ENCODE data around the gene RAN. TPM values are rescaled to one million over a fixed set of nuclear protein-coding genes. Genes with fewer than 3 reads are reported as not detected.

Gene RAN
- total RNA-seq, 1 experiment from 2014 or later: 1,968 TPM

GRCh38 chr12:130876758-130877157, 4.9 kb downstream of the RAN start:
- H3K23ac ChIP-seq (ENCODE audit: insufficient read length, low read depth, low read length): no peak overlapping the region
- H3K18ac ChIP-seq (ENCODE audit: insufficient read length, low read depth, low read length): no peak overlapping the region
- no peak overlapping the region for H2AK5ac ChIP-seq (ENCODE audit: insufficient read length, low read length)
- H2AFZ ChIP-seq (ENCODE audit: low read length): no peak overlapping the region
- H4K5ac ChIP-seq (ENCODE audit: insufficient read length, low read depth, low read length): no peak overlapping the region
- no peak for TF ChIP-seq CTCF (conservative IDR thresholded peaks at IDR 0.05)
- no peaks in the 10 kb centered on the region; the same call in 1 of the 2 replicates for H3K27me3 Mint-ChIP-seq (ENCODE audit: low read depth)
- no peak overlapping the region for H4K91ac ChIP-seq (ENCODE audit: insufficient read length, low read depth, low read length)
- no peak overlapping the region for H3T11ph ChIP-seq (ENCODE audit: low read length)
- no peak overlapping the region for H2BK12ac ChIP-seq (ENCODE audit: insufficient read length, low read depth, low read length)
- no peaks in the 10 kb centered on the region for H3K9me3 ChIP-seq (ENCODE audit: control insufficient read depth, low read depth, low read length)
- H3K4me1 Mint-ChIP-seq: peaks cover 55 to 61% of the 10 kb centered on the region in 2 experiments
- H2BK15ac ChIP-seq (ENCODE audit: low read depth, low read length): no peak overlapping the region
- H3K79me2 ChIP-seq (ENCODE audit: insufficient read depth, low read length): peaks cover 13% of the 10 kb centered on the region; the same call in 1 of the 2 replicates
- no peak overlapping the region for H2BK120ac ChIP-seq (ENCODE audit: low read depth, low read length, poor library complexity, severe bottlenecking)
- no peak overlapping the region for H2BK20ac ChIP-seq (ENCODE audit: low read depth, low read length, poor library complexity, severe bottlenecking)
- H3K23me2 ChIP-seq (ENCODE audit: insufficient read length, low read depth, low read length, poor library complexity, severe bottlenecking): peaks cover 7% of the 10 kb centered on the region
- H3K27me3 ChIP-seq (ENCODE audit: insufficient read depth, low read length): no peaks in the 10 kb centered on the region
- no peak overlapping the region; a peak in 1 of 5 replicates for H3K4me3 Mint-ChIP-seq
- DNase-seq: no peak
- no peak overlapping the region for H3K14ac ChIP-seq (ENCODE audit: insufficient read depth, low read length)
- H3K79me1 ChIP-seq (ENCODE audit: insufficient read depth, low read depth, low read length, poor library complexity, severe bottlenecking): no peaks in the 10 kb centered on the region
- peaks cover 0 to 2% of the 10 kb centered on the region in 2 experiments; a peak in 1 of 5 replicates for H3K9me3 Mint-ChIP-seq
- WGBS (ENCODE audit: extremely low coverage, insufficient read length, low lambda C conversion rate): no CpG with 5 or more reads among the region's 3 CpGs
- no peak overlapping the region for H4K8ac ChIP-seq (replicated peaks; ENCODE audit: insufficient read length, low read depth, low read length)
- H3K36me3 Mint-ChIP-seq (ENCODE audit: insufficient read depth in 1 of 3, low read depth in 3 of 3): peaks cover 43 to 55% (median 52%) of the 10 kb centered on the region in 3 experiments
- peaks cover 2% of the 10 kb centered on the region; the same call in 1 of the 2 replicates for H3K4me1 ChIP-seq (ENCODE audit: insufficient read depth, low read length)
- H3K56ac ChIP-seq (ENCODE audit: insufficient read length, low read depth, low read length): no peak overlapping the region
- no peak overlapping the region for H3K9ac ChIP-seq (ENCODE audit: extremely low read depth, insufficient read length, low read length)
- peaks cover 7% of the 10 kb centered on the region for H4K20me1 ChIP-seq (ENCODE audit: control insufficient read depth, insufficient read depth, insufficient read length)
- no peak overlapping the region for H3K4me2 ChIP-seq (ENCODE audit: insufficient read depth, insufficient read length, low read length)
- no peak overlapping the region for H3K4ac ChIP-seq (ENCODE audit: low read depth, low read length)
- H3K27ac Mint-ChIP-seq: peak overlapping the region in 1 of 3 experiments; percentile 84; a peak in 2 of 7 replicates
- H3K27ac ChIP-seq (ENCODE audit: insufficient read length, low read depth, low read length): no peak overlapping the region
- no peak overlapping the region for H2BK5ac ChIP-seq (ENCODE audit: insufficient read length, low read length)
